Stomach (tissue), 9 donors: Measurements from ENCODE around the gene CHST12. TPM values are rescaled to one million over a fixed set of nuclear protein-coding genes. Genes with fewer than 3 reads are reported as not detected.
A peak's percentile ranks its signal among the peaks of the same experiment; 100 is the strongest.

Experiments used
- DNase-seq, 2 donors: peaks; one replicate each; pipeline versions ENCODE4 v3.0.0 to v3.0.0-alpha.2; 2013 to 2019
- H3K27ac ChIP-seq, 5 donors: fragments of 200-600 bp in 4 of 5; sonication (generic) in 4 of 5; one replicate each; pipeline ENCODE4 v1.5.1; 2013 to 2019; ENCODE audit warnings: mild to moderate bottlenecking in 1 of 5, moderate library complexity in 1 of 5
- H3K27me3 ChIP-seq, 3 donors: fragments of 200-600 bp; sonication (generic); one replicate each; pipeline ENCODE4 v1.5.1; 2017 to 2019; ENCODE audit warnings: mixed run types in 1 of 3
- H3K36me3 ChIP-seq, 4 donors: fragments of 200-600 bp; sonication (generic); 1 replicate in 3 of 4; 2 replicates in 1 of 4; pipeline ENCODE4 v1.5.1; 2016 to 2019
- H3K4me1 ChIP-seq, 4 donors: fragments of 200-600 bp; sonication (generic); one replicate each; pipeline ENCODE4 v1.5.1; 2016 to 2019
- H3K4me3 ChIP-seq, 4 donors: fragments of 200-600 bp; sonication (generic) in 3 of 4; one replicate each; pipeline ENCODE4 v1.5.1; 2016 to 2019; ENCODE audit warnings: mild to moderate bottlenecking in 1 of 4
- H3K9me3 ChIP-seq, 4 donors: fragments of 200-600 bp; sonication (generic); one replicate each; pipeline ENCODE4 v1.5.1; 2016 to 2019
- EP300 ChIP-seq: sonication (generic); formaldehyde crosslinking; IDR thresholded peaks from one replicate; pipeline ENCODE4 v1.6.1; 2017; ENCODE audit warnings: antibody characterized with exemption
- POLR2A ChIP-seq, 4 donors: fragments of 450-650 bp; IDR thresholded peaks; one replicate each; pipeline ENCODE4 v1.6.1; 2016; ENCODE audit warnings: antibody characterized with exemption in 4 of 4, control low read depth in 2 of 4, mild to moderate bottlenecking in 1 of 4, moderate library complexity in 1 of 4
- POLR2AphosphoS5 ChIP-seq, 3 donors: sonication (generic); formaldehyde crosslinking; IDR thresholded peaks; one replicate each; pipeline ENCODE4 v1.6.1; 2016; ENCODE audit warnings: antibody characterized with exemption in 3 of 3
- WGBS, 5 donors: extraction: QIAGEN DNeasy Blood & Tissue Kit in 3 of 5; methylation state at CpG; one replicate each; pipeline versions ENCODE4 v1.1.5 to v1.1.7; 2013 to 2018; 5-methylcytosine and 5-hydroxymethylcytosine counted together
- intact Hi-C: fragments of 100-400 bp; cut with DNase I; formaldehyde crosslinking; loops from one replicate; pipeline ENCODE4 v1.15.1; 2023; ENCODE audit warnings: low total_unique reads
- polyA plus RNA-seq, 3 donors: library from polyadenylated mRNA; stranded (reverse); fragments of 200-250 nt; gene quantifications; one replicate each; pipeline ENCODE4 v1.2.3, GENCODE V29; 2013
- total RNA-seq, 5 donors: library from RNA; depleted of rRNA; stranded (reverse); fragments of >200 nt; gene quantifications; one replicate each; pipeline versions ENCODE4 v1.1.0 to v1.2.3, GENCODE V29; 2014 to 2016
- TF ChIP-seq, protein P1 (sequence below), 7 experiments: fragments of 450-650 bp in 4 of 7; fragments of 200-600 bp in 3 of 7; sonication (generic) in 3 of 7; IDR thresholded peaks; one replicate each; pipeline ENCODE4 v1.5.1; 2016 to 2019; ENCODE audit warnings: antibody characterized with exemption in 7 of 7, control low read depth in 2 of 7, mild to moderate bottlenecking in 1 of 7
- donor health status: healthy with polysubstance abuse.
- donor health status: Bipolar disorder and iron deficiency.
- donor health status: healthy.

Gene CHST12
- total and polyA plus RNA-seq, 8 donors = 1.7 to 23.0 (median 6.3) TPM

DNA sequence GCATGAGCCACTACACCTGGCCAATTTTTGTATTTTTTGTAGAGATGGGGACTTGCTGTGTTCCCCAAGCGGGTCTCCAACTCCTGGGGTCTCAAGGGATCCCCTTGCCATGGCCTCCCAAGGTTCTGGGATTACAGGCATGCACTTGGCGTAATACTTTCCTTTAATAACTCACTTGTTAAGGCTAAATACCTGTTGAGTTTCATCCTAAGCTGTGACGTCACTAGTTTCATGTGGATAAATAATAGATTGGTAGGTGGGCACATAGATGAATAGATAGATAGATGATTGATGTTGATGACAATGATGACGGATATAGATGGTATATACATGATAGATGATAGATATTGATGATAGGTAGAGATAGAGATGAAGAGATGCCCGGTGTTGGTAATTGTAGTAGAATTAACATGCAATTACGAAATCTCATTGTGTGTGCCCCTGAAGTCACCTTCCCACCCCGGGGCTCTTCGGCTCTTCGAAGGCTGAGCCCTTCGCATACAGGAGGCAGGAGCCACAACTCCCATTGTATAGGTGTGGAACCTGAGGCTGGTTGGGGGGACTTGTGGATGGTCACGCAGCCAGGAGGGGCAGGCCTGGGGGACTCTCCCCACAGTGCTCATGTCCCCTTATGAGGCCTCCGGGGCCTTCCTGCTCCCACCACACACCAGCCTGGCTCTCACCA is 70.2 kb downstream of the CHST12 start:
- peak in 1 of 2 donors; percentile 3 for DNase-seq
- WGBS, 5 donors = 75 to 84% (median 78%) methylated on average over 12 of the region's 12 CpGs
- H3K27me3 ChIP-seq = peaks cover 0 to 64% (median 0%) of the 10 kb centered on the region in 3 donors
- TF ChIP-seq EP300 (no peak), POLR2A (IDR thresholded peaks at IDR 0.05) (no peak), POLR2AphosphoS5 (IDR thresholded peaks at IDR 0.05) (no peak)
- TF ChIP-seq, protein P1, sequence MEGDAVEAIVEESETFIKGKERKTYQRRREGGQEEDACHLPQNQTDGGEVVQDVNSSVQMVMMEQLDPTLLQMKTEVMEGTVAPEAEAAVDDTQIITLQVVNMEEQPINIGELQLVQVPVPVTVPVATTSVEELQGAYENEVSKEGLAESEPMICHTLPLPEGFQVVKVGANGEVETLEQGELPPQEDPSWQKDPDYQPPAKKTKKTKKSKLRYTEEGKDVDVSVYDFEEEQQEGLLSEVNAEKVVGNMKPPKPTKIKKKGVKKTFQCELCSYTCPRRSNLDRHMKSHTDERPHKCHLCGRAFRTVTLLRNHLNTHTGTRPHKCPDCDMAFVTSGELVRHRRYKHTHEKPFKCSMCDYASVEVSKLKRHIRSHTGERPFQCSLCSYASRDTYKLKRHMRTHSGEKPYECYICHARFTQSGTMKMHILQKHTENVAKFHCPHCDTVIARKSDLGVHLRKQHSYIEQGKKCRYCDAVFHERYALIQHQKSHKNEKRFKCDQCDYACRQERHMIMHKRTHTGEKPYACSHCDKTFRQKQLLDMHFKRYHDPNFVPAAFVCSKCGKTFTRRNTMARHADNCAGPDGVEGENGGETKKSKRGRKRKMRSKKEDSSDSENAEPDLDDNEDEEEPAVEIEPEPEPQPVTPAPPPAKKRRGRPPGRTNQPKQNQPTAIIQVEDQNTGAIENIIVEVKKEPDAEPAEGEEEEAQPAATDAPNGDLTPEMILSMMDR (IDR thresholded peaks at IDR 0.05) = no peak
- no peak overlapping the region for H3K27ac ChIP-seq
- H3K9me3 ChIP-seq = no peaks in the 10 kb centered on the region
- intact Hi-C loops = loop anchor here (10.0 kb wide), 1 partner anchor 211 kb away; the partner anchor contains the start of gene AMZ1
- H3K4me3 ChIP-seq = no peak overlapping the region
- H3K36me3 ChIP-seq = no peaks in the 10 kb centered on the region
- peaks cover 16 to 43% (median 30%) of the 10 kb centered on the region in 4 donors for H3K4me1 ChIP-seq

DNA sequence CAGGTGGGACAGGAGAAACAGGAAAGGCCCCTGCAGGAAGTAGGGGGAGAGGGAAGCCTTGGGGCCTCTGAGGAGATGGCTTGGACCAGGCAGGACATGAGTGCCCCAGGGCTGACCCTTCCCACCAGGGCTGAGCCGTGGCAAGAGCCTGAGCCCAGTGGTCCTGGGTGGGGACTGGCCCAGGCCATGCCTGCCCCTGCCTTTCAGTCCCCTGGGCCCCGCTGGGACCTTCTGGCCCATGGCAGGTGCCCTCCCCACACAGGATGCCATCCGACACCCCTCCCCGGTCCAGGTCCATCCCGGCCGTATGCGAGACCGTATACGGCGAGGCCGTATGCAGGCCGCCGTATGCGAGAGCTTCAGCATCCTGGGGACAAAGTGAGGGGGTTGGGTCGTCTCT is 70.8 kb downstream of the CHST12 start:
- 77 to 84% (median 81%) methylated on average over 12 to 15 of the region's 15 CpGs for WGBS, 5 donors
- Histone ChIP-seq H3K36me3 (no peaks in the 10 kb centered on the region), H3K4me1 (peaks cover 17 to 43% (median 31%) of the 10 kb centered on the region in 4 donors), H3K27me3 (peaks cover 0 to 62% (median 0%) of the 10 kb centered on the region in 3 donors), H3K27ac (no peak overlapping the region), H3K4me3 (no peak overlapping the region), H3K9me3 (no peaks in the 10 kb centered on the region)
- TF ChIP-seq POLR2AphosphoS5 (IDR thresholded peaks at IDR 0.05) (no peak), POLR2A (IDR thresholded peaks at IDR 0.05) (no peak), EP300 (no peak)
- TF ChIP-seq, protein P1 (IDR thresholded peaks at IDR 0.05) = no peak
- DNase-seq = peak in 1 of 2 donors; percentile 6
- intact Hi-C loops = loop anchor here (10.0 kb wide), 1 partner anchor 211 kb away; the partner anchor contains the start of gene AMZ1

DNA sequence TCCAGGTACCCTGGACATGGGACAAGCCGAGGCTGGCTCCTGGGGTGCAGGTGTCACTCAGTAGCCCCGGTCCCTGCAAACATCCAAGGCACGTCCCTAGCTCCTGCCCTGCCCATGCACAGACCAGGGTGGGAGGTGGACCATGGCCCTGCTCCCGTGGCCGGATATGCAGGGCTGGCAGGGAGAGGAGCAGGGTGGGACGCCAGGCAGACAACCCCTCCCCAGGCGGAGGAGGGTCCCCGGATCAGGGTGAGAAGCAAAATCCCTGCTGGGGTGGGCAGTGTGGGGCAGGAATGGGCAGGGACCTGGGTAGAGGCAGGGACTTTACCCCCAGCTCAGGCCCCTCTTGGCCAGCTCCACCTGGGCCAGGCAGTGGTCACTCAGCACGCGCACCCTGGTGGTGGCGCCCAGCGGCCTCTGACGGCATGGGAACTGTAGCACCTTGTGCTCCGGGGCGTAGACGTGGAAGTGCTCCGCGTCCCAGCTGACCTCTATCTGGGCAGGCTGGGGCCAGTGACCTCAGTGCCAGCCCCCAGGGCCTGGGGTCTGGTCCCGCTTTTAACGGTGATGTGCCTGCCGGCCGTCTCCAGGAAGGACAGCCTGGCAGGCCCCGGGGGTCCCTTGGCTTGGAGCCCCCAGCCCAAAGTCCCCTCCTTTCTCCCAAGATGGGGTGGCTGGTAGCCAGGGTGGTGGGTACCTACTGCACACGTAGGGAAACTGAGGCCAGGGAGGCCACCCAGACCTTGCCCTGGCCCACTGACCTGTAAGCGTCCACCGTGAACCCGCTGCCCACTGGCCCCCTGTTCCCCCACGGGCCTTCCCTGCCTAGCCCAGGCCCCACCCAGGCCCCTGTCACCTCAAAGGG is 71.6 kb downstream of the CHST12 start:
- peak in 1 of 2 donors; percentile 30 for DNase-seq
- Histone ChIP-seq H3K4me3 (no peak overlapping the region), H3K9me3 (no peaks in the 10 kb centered on the region), H3K27ac (no peak overlapping the region), H3K36me3 (no peaks in the 10 kb centered on the region), H3K4me1 (peaks cover 17 to 48% (median 35%) of the 10 kb centered on the region in 4 donors), H3K27me3 (peaks cover 0 to 66% (median 0%) of the 10 kb centered on the region in 3 donors)
- WGBS, 5 donors = 86 to 90% (median 87%) methylated on average over 19 to 28 of the region's 28 CpGs
- TF ChIP-seq POLR2AphosphoS5 (IDR thresholded peaks at IDR 0.05) = no peak
- TF ChIP-seq, protein P1 (IDR thresholded peaks at IDR 0.05) = no peak
- TF ChIP-seq POLR2A (IDR thresholded peaks at IDR 0.05) = no peak
- no peak for TF ChIP-seq EP300
- intact Hi-C loops = loop anchor here (10.0 kb wide), 1 partner anchor 210 kb away; the partner anchor contains the start of gene AMZ1

DNA sequence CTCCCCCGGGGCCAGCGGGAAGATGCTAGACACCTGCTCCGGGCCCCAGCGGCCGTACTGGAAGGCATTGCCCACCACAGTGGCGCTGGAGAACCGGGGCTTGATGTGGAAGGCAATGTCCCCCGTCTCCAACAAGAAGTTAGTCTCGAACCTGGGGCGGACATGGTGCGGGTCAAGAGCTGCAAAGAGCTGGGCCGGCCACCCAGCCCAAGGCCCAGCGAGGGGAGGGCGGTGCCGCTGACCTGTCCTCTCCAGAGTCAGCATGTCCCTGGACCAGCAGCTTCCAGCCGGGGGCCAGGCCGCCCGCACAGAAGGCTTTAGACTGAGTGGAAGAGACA is 72.2 kb downstream of the CHST12 start:
- TF ChIP-seq, protein P1 (IDR thresholded peaks at IDR 0.05) = no peak
- TF ChIP-seq EP300 = no peak
- TF ChIP-seq POLR2AphosphoS5 (IDR thresholded peaks at IDR 0.05) = no peak
- no peak for TF ChIP-seq POLR2A (IDR thresholded peaks at IDR 0.05)
- H3K9me3 ChIP-seq = no peaks in the 10 kb centered on the region
- intact Hi-C loops = loop anchor here (10.0 kb wide), 1 partner anchor 209 kb away; the partner anchor contains the start of gene AMZ1
- H3K27ac ChIP-seq = no peak overlapping the region
- H3K4me1 ChIP-seq = peaks cover 17 to 48% (median 35%) of the 10 kb centered on the region in 4 donors
- H3K27me3 ChIP-seq = peaks cover 0 to 66% (median 0%) of the 10 kb centered on the region in 3 donors
- 84 to 97% (median 92%) methylated on average over 5 to 18 of the region's 18 CpGs for WGBS, 5 donors
- DNase-seq = peak in 1 of 2 donors; percentile 6
- no peaks in the 10 kb centered on the region for H3K36me3 ChIP-seq
- H3K4me3 ChIP-seq = no peak overlapping the region
